Activated CD8-positive, alpha-beta memory T cell treated with anti-CD3 and anti-CD28 coated beads for 24 hours (primary cell): ENCODE measurements around the gene PRMT1.
A peak's percentile ranks its signal among the peaks of the same experiment; 100 is the strongest.

Experiments
- DNase-seq: peaks from one replicate; pipeline ENCODE4 v3.0.0-alpha.2; 2020

The PRMT1 gene

GRCh38 chr19:49672131-49672919, 4.7 kb upstream of the PRMT1 start:
- DNase-seq = peak; percentile 90

DNA sequence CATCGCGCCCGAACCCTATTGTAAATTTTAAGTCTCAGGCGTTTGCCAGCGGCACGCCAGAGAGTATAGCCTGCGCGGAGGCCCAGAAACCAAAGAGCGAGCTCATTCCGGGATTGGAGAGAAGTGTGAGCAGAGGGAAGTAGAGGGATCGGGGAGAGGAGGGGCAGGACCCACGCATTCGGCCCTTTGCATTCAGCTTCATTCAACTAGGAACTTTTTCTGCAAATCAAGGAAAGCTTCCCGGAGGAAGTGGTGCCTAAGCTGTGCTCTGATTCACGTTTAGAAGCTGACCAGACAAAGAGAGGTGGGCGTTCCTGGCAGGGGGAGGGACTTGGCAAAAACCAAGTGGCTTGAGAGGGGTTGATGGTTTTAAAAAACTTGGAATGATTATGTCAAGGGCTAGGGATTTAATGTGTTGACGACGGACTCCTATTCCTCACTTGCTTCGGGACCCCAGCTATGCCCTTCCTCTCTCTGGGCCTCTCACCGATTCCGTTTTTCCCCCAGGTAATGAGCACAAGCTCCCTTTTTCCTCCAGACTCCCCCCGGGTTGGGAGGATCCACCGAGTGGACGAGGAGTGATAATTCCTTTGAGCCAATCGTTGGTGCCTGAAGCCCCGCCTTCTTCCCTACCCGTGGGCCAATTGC, 811 bp upstream of the PRMT1 start:
- no peak for DNase-seq

- DNase-seq = peak; percentile 99
These were observed 264 bp upstream of the PRMT1 start for GRCh38 chr19:49676784-49677230.

- peak; percentile 91 for DNase-seq
These were observed 1.0 kb downstream of the PRMT1 start for GRCh38 chr19:49677901-49678674.

- no peak for DNase-seq
These were observed 2.1 kb downstream of the PRMT1 start for GRCh38 chr19:49678985-49679770.

- no peak for DNase-seq
These were observed 2.8 kb downstream of the PRMT1 start for GRCh38 chr19:49679771-49680413.

GRCh38 chr19:49680421-49681351, 3.6 kb downstream of the PRMT1 start:
- DNase-seq = peak; percentile 99

- DNase-seq = no peak
These were observed 4.8 kb downstream of the PRMT1 start for GRCh38 chr19:49681830-49682229.

DNA sequence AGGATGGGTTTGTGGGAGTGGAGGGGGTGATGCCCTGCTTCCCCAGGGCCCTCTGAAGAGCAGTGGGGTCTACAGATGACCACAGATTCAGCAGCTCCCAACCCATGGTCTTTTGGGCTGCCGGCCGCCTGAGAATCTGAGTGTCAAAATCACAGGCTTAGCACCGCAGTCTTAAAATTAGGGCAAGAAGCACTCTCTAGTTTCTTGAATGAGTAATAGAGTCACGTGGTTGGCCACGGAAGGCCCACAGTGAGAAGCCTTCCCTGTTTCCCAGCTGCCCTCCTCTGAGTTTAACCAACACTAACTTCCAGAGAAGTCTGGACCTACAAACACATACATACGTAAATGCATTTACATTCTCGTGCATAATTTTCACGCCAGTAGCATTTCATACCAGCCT, 5.2 kb downstream of the PRMT1 start:
- DNase-seq = no peak

- no peak for DNase-seq
These were observed 6.8 kb downstream of the PRMT1 start for GRCh38 chr19:49683814-49684250.

GRCh38 chr19:49684251-49684982, 7.3 kb downstream of the PRMT1 start:
- DNase-seq = peak; percentile 62

DNA sequence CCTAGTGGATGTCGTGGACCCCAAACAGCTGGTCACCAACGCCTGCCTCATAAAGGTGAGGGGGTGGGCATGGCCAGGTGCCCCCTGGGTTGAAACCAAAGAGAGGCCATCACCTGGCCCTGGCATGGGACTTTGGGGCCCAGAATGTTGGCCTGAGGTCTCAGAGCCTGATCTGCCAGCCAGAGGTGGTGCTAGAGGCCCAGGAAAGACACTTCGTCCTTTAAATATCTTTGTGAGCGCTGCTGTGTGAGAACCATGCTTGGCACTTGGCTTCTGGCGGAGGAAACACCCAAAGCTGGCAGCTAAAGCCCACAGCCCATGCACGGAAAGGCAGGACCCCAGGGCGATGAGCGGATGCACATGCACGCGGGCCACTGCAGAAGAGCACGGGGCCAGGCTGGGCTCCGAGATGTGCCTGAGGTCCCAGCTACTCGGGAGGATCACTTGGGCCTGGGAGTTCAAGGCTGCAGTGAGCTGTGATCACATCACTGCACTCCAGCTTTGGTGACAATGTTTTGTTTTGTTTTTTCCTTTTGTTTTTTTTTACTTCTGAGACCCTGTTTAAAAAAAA, 8.0 kb downstream of the PRMT1 start:
- DNase-seq = no peak

GRCh38 chr19:49685845-49686332, 8.8 kb downstream of the PRMT1 start:
- DNase-seq = no peak

- DNase-seq = no peak
These were observed 9.5 kb downstream of the PRMT1 start for GRCh38 chr19:49686503-49687088.

DNA sequence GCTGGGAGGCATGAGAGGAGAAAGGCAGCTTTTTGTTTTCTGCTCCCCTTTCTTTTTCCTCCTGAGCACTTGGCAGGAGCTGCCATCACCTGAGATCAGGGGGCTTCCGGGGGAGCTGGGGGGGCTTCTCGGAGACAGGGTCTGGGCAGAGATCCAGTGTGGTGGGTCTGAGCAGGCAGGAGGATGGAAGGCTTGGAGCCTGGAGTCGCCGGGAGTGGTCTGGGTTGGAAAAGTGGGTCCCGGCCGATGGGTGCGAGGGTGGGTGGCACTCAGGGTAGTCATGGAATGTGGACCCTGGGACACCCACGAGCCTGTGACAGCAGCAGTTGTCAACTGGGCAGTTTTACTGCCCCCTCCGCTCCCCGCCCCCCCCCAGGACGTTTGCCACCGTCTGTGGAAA, 10.1 kb downstream of the PRMT1 start:
- no peak for DNase-seq

- DNase-seq = no peak
These were observed 10.7 kb downstream of the PRMT1 start for GRCh38 chr19:49687566-49688316.

DNA sequence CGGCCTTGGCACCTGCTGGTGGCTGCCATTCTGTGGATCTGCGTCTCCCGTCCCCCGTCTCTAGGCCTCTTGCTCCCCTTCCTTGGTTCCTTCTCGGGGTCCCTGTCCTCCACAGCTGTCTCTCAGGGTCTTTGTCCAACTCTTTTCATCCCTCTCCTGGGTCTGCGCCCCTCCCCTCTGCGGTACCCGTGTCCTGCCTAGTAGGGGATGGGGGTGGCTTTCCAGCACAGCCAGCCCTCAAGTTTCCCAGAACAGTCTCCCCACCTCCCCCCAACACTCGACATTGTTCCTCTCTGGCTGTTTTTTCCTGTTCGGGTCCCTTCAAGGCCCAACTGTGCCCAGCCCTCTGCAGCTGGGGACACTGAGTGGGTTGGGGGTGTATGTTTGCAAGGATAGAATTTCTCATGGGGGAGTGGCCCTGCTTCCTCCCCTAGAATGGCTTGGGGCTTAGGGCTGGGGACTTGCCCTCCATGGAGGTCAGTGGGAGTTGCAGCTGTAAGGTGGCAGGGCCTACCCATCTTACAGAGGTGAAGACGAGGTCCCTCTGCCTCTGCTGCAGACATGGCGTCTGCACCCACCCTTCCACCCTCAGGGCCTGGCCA, 11.6 kb downstream of the PRMT1 start:
- DNase-seq = peak; percentile 60
